Measurements from ENCODE around the gene RNF26.

- TF ChIP-seq JUND (IDR thresholded peaks at IDR 0.05; ENCODE audit: low read depth, low read length) = no peak
- TF ChIP-seq RCOR1 (conservative IDR thresholded peaks at IDR 0.05; ENCODE audit: low read depth, low read length) = no peak
- TF ChIP-seq CTCF (IDR thresholded peaks at IDR 0.05 in 2 of 3, conservative IDR thresholded peaks at IDR 0.05 in 1 of 3; ENCODE audit: control insufficient read depth in 2 of 3, extremely low read depth in 1 of 3, insufficient read depth in 1 of 3, low read depth in 3 of 3, low read length in 3 of 3) = no peak
- no peak for TF ChIP-seq EZH2 (IDR thresholded peaks at IDR 0.05; ENCODE audit: borderline replicate concordance, control insufficient read depth, low read depth, low read length)
- no peak for TF ChIP-seq REST (IDR thresholded peaks at IDR 0.05; ENCODE audit: low read depth, low read length)
- no peak for TF ChIP-seq GABPA (IDR thresholded peaks at IDR 0.05; ENCODE audit: low read depth)
- no peak for TF ChIP-seq HCFC1 (IDR thresholded peaks at IDR 0.05; ENCODE audit: low read length)
- TF ChIP-seq POLR2A (IDR thresholded peaks at IDR 0.05; ENCODE audit: low read depth, low read length) = no peak
- no peak for TF ChIP-seq SIX5 (IDR thresholded peaks at IDR 0.05; ENCODE audit: low read depth, low read length, severe bottlenecking)
- no peak for TF ChIP-seq TCF3 (IDR thresholded peaks at IDR 0.05; ENCODE audit: borderline replicate concordance, insufficient read depth, low read depth, low read length)
Measured at GRCh38 chr11:119320240-119320775, 14.0 kb upstream of the RNF26 start.
